Ishikawa (cell line): ENCODE results near the gene CBLB.

Experiments used
- CEBPB ChIP-seq: IDR thresholded peaks from 2 replicates; pipeline ENCODE4 v1.6.1; 2012
- CREB1 ChIP-seq: IDR thresholded peaks from 2 replicates; pipeline ENCODE4 v1.6.1; 2012; ENCODE audit warnings: low read depth
- EP300 ChIP-seq: IDR thresholded peaks from 2 replicates; pipeline ENCODE4 v1.6.1; 2012; ENCODE audit warnings: borderline replicate concordance
- NFIC ChIP-seq: IDR thresholded peaks from 2 replicates; pipeline ENCODE4 v1.6.1; 2012
- RAD21 ChIP-seq: IDR thresholded peaks from 2 replicates; pipeline ENCODE4 v1.6.1; 2012; ENCODE audit warnings: low read depth
- TAF1 ChIP-seq: IDR thresholded peaks from 2 replicates; pipeline ENCODE4 v1.6.1; 2012; ENCODE audit warnings: low read depth, mild to moderate bottlenecking
- TCF12 ChIP-seq: IDR thresholded peaks from 2 replicates; pipeline ENCODE4 v1.6.1; 2012; ENCODE audit warnings: low read depth
- YY1 ChIP-seq: IDR thresholded peaks from 2 replicates; pipeline ENCODE4 v1.6.1; 2012; ENCODE audit warnings: low read depth
- TF ChIP-seq, protein P1 (sequence below): IDR thresholded peaks from 2 replicates; pipeline ENCODE4 v1.6.1; 2012; ENCODE audit warnings: low read depth, mild to moderate bottlenecking

DNA sequence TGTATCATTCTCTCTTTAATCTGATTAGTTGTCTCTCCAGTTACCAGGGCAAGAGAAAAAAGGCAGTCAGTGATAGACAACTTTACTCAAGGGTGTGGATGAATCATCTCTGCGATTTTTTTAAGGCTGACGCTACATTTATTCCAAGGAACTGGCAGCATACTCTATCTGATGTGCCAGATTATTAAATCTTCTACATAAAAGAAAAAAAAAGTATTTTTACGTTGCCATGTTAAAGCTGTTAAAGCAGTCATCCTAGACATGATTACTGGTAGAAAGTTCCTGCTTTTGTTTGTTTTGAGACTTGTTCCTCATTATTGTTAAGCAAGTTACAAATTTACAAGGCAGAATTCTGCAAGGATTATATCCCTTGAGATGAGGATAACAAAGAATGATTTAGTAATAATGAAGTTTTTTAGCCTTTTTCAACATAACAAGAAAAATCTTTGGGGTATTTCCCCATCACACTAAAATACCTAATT lies 121.7 kb downstream of the CBLB start:
- no peak for TF ChIP-seq CEBPB
- TF ChIP-seq CREB1 = no peak
- no peak for TF ChIP-seq TAF1
- TF ChIP-seq NFIC = no peak
- TF ChIP-seq RAD21 = no peak
- no peak for TF ChIP-seq EP300
- no peak for TF ChIP-seq TCF12
- TF ChIP-seq YY1 = no peak
- TF ChIP-seq, protein P1, sequence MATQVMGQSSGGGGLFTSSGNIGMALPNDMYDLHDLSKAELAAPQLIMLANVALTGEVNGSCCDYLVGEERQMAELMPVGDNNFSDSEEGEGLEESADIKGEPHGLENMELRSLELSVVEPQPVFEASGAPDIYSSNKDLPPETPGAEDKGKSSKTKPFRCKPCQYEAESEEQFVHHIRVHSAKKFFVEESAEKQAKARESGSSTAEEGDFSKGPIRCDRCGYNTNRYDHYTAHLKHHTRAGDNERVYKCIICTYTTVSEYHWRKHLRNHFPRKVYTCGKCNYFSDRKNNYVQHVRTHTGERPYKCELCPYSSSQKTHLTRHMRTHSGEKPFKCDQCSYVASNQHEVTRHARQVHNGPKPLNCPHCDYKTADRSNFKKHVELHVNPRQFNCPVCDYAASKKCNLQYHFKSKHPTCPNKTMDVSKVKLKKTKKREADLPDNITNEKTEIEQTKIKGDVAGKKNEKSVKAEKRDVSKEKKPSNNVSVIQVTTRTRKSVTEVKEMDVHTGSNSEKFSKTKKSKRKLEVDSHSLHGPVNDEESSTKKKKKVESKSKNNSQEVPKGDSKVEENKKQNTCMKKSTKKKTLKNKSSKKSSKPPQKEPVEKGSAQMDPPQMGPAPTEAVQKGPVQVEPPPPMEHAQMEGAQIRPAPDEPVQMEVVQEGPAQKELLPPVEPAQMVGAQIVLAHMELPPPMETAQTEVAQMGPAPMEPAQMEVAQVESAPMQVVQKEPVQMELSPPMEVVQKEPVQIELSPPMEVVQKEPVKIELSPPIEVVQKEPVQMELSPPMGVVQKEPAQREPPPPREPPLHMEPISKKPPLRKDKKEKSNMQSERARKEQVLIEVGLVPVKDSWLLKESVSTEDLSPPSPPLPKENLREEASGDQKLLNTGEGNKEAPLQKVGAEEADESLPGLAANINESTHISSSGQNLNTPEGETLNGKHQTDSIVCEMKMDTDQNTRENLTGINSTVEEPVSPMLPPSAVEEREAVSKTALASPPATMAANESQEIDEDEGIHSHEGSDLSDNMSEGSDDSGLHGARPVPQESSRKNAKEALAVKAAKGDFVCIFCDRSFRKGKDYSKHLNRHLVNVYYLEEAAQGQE = no peak
